ENCODE data around the gene GPR183. TPM values are rescaled to one million over a fixed set of nuclear protein-coding genes. Genes with fewer than 3 reads are reported as not detected.

The GPR183 gene
- total RNA-seq, 4 donors from 2014 or later = 11.9 to 32.1 (median 22.3) TPM

GRCh38 chr13:99299920-99300341, 7.3 kb downstream of the GPR183 start:
- Histone ChIP-seq H3K27me3 (no peaks in the 10 kb centered on the region), H3K4me3 (no peak overlapping the region), H3K9me3 (no peaks in the 10 kb centered on the region), H3K27ac (replicated peaks in 1 of 4) (peak overlapping the region in 1 of 4 donors; percentile 24), H3K36me3 (peaks cover 0 to 9% (median 2%) of the 10 kb centered on the region in 4 donors), H3K4me1 (peaks cover 0 to 96% (median 79%) of the 10 kb centered on the region in 4 donors)
- intact Hi-C loops (cut with DNase I) = no loop called here
- TF ChIP-seq POLR2A (IDR thresholded peaks at IDR 0.05; ENCODE audit: low read depth) = no peak
- TF ChIP-seq, protein P1, sequence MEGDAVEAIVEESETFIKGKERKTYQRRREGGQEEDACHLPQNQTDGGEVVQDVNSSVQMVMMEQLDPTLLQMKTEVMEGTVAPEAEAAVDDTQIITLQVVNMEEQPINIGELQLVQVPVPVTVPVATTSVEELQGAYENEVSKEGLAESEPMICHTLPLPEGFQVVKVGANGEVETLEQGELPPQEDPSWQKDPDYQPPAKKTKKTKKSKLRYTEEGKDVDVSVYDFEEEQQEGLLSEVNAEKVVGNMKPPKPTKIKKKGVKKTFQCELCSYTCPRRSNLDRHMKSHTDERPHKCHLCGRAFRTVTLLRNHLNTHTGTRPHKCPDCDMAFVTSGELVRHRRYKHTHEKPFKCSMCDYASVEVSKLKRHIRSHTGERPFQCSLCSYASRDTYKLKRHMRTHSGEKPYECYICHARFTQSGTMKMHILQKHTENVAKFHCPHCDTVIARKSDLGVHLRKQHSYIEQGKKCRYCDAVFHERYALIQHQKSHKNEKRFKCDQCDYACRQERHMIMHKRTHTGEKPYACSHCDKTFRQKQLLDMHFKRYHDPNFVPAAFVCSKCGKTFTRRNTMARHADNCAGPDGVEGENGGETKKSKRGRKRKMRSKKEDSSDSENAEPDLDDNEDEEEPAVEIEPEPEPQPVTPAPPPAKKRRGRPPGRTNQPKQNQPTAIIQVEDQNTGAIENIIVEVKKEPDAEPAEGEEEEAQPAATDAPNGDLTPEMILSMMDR (IDR thresholded peaks at IDR 0.05) = no peak
- TF ChIP-seq EP300 (IDR thresholded peaks at IDR 0.05) = no peak
- no peak for TF ChIP-seq POLR2AphosphoS5 (IDR thresholded peaks at IDR 0.05)
- no peak for DNase-seq (ENCODE audit: extremely low spot score)
- WGBS = 88% methylated on average over 3 of the region's 4 CpGs

DNA sequence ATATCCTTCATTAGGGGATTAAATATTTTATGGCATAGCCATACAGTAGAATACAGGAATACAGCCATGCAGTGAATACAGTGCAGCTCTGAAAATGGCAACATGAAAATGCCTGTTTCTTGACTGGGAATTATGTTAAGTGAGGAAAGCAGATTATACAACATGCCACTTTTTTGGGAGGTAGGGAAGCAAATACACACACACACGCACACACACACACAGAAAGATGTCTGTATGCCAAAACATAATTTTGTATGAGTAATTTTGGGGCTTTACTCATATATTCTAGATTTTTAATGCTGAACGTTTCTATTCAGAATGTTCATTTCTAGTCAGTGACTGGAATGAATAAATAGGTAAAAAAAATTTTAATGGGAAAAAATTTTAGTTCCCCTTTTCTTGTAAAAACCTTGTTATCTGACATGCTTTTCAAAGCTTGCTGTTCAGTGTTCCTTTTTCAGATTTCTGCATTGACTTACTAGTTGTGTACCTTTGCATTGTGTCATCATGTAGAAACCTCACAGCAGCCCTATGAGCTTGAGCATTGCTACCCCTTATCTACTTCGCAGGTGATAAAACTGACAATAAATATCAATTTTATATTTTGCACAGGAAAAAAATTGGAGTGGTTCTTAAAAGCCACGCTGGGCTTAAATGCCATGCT, 7.8 kb downstream of the GPR183 start:
- Histone ChIP-seq H3K9me3 (no peaks in the 10 kb centered on the region), H3K27ac (replicated peaks in 1 of 4) (no peak overlapping the region), H3K36me3 (peaks cover 0 to 11% (median 3%) of the 10 kb centered on the region in 4 donors), H3K4me1 (peaks cover 0 to 93% (median 74%) of the 10 kb centered on the region in 4 donors), H3K27me3 (no peaks in the 10 kb centered on the region), H3K4me3 (no peak overlapping the region)
- no peak for TF ChIP-seq POLR2A (IDR thresholded peaks at IDR 0.05; ENCODE audit: low read depth)
- TF ChIP-seq, protein P1 (IDR thresholded peaks at IDR 0.05) = no peak
- TF ChIP-seq EP300 (IDR thresholded peaks at IDR 0.05) = no peak
- TF ChIP-seq POLR2AphosphoS5 (IDR thresholded peaks at IDR 0.05) = no peak
- 88% methylated on average over 4 of the region's 4 CpGs for WGBS
- intact Hi-C loops (cut with DNase I) = no loop called here
- no peak for DNase-seq (ENCODE audit: extremely low spot score)

GRCh38 chr13:99298056-99298455, 9.1 kb downstream of the GPR183 start:
- intact Hi-C loops (cut with DNase I) = no loop called here
- H3K4me3 ChIP-seq = no peak overlapping the region
- no peaks in the 10 kb centered on the region for H3K9me3 ChIP-seq
- H3K36me3 ChIP-seq = peaks cover 0 to 16% (median 3%) of the 10 kb centered on the region in 4 donors
- peaks cover 0 to 80% (median 63%) of the 10 kb centered on the region in 4 donors for H3K4me1 ChIP-seq
- DNase-seq (ENCODE audit: extremely low spot score) = no peak
- 85% methylated on average over 2 of the region's 2 CpGs for WGBS
- H3K27me3 ChIP-seq = no peaks in the 10 kb centered on the region
- no peak overlapping the region for H3K27ac ChIP-seq (replicated peaks in 1 of 4)
- TF ChIP-seq, protein P1 (IDR thresholded peaks at IDR 0.05) = no peak
- no peak for TF ChIP-seq POLR2AphosphoS5 (IDR thresholded peaks at IDR 0.05)
- TF ChIP-seq EP300 (IDR thresholded peaks at IDR 0.05) = no peak
- TF ChIP-seq POLR2A (IDR thresholded peaks at IDR 0.05; ENCODE audit: low read depth) = no peak

DNA sequence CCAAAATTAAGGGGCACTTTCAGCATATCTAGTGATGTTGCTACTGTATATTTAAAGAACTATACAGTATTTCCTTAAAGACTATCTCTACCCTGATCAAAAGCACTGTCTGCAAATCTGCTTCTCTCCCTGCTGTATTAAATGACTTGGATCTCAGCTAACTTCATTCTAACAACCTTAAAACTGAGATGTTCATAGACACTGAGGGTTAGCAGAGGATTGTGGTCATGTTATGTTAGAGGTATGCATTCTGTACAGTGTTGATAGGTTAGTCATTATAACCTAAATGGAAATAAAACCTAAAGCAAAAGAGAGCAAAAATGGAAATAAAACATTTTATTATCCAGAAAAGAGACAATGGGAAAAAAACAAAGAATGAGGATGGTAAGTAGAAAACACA, 9.9 kb downstream of the GPR183 start:
- Histone ChIP-seq H3K9me3 (no peaks in the 10 kb centered on the region), H3K27me3 (no peaks in the 10 kb centered on the region), H3K27ac (replicated peaks in 1 of 4) (no peak overlapping the region), H3K36me3 (peaks cover 0 to 16% (median 3%) of the 10 kb centered on the region in 4 donors), H3K4me3 (no peak overlapping the region), H3K4me1 (peaks cover 0 to 72% (median 58%) of the 10 kb centered on the region in 4 donors)
- TF ChIP-seq POLR2AphosphoS5 (IDR thresholded peaks at IDR 0.05) = no peak
- TF ChIP-seq, protein P1 (IDR thresholded peaks at IDR 0.05) = no peak
- TF ChIP-seq POLR2A (IDR thresholded peaks at IDR 0.05; ENCODE audit: low read depth) = no peak
- TF ChIP-seq EP300 (IDR thresholded peaks at IDR 0.05) = no peak
- intact Hi-C loops (cut with DNase I) = no loop called here
- no peak for DNase-seq (ENCODE audit: extremely low spot score)
